Activated CD4-positive, alpha-beta memory T cell treated with anti-CD3 and anti-CD28 coated beads for 36 hours (primary cell): ENCODE data around the gene DBP. TPM values are rescaled to one million over a fixed set of nuclear protein-coding genes. Genes with fewer than 3 reads are reported as not detected.

ENCODE experiments used
- CTCF ChIA-PET: fragments of 350-600 bp; sonication (Branson Sonifier 250); formaldehyde crosslinking; loops from one replicate; lab custom pipeline; 2021; ENCODE audit warnings: antibody characterized with exemption, inconsistent platforms; lab: Charles Lee
- POLR2A ChIA-PET: fragments of 350-600 bp; sonication (Branson Sonifier 250); formaldehyde crosslinking; loops from one replicate; lab custom pipeline; 2021; ENCODE audit warnings: antibody characterized with exemption; lab: Charles Lee
- DNase-seq: peaks from one replicate; pipeline ENCODE4 v3.0.0-alpha.2; 2020
- H3K27ac Mint-ChIP-seq: one replicate; pipeline ENCODE4 v1.8.0; 2021; ENCODE audit warnings: mixed read lengths
- H3K27me3 Mint-ChIP-seq: one replicate; pipeline ENCODE4 v1.8.0; 2021; ENCODE audit warnings: mixed read lengths
- H3K36me3 Mint-ChIP-seq: one replicate; pipeline ENCODE4 v1.8.0; 2021; ENCODE audit warnings: mixed read lengths
- H3K4me1 Mint-ChIP-seq: one replicate; pipeline ENCODE4 v1.8.0; 2021; ENCODE audit warnings: low read depth, mixed read lengths
- H3K4me3 Mint-ChIP-seq: one replicate; pipeline ENCODE4 v1.8.0; 2021; ENCODE audit warnings: mild to moderate bottlenecking, mixed read lengths
- H3K9me3 Mint-ChIP-seq: one replicate; pipeline ENCODE4 v1.8.0; 2021; ENCODE audit warnings: mixed read lengths
- intact Hi-C: fragments of 100-400 bp; cut with micrococcal nuclease; formaldehyde crosslinking; loops from one replicate; pipeline ENCODE4 v1.15.1; 2023
- total RNA-seq, 2 experiments: library from RNA; stranded (reverse); gene quantifications; one replicate each; pipeline ENCODE4 v1.2.3, GENCODE V29; 2021

The DBP gene
- total RNA-seq, 2 experiments from 2014 or later, result 8.3 to 10.4 TPM

DNA sequence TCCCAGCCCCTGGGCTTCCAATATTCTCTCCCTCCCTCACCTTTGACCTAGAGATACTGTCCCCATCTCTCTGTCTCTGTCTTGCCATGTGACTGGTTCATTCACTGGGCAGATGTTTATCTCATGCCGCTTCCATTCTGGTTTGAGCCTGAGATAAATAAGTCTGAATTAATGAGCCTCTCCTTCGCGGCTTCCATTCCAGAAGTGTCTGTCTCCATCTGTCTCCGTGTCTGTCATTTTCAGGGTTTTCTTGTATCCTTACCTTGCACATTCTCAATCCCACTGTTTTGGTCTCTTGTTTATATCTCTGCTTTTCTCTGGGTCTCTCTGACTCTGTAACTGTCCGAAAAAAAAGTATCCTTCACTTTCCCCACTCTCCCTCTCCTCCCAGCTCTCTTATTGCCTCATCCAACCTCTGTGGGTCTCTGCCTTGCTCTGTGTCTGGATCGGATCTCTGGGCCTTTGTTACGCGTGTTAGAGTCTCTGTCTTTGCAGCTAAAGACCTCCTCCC is 13.6 kb downstream of the DBP start:
- no peak for DNase-seq
- Mint-ChIP-seq H3K27ac (peak overlapping the region; percentile 89), H3K4me1 (peaks cover 52% of the 10 kb centered on the region), H3K4me3 (peak overlapping the region; percentile 75), H3K27me3 (no peaks in the 10 kb centered on the region), H3K36me3 (peaks cover 21% of the 10 kb centered on the region), H3K9me3 (no peaks in the 10 kb centered on the region)
- ChIA-PET POLR2A (interaction anchor here (0.6 to 2.0 kb wide), 4 partner anchors 9 to 289 kb away, joined by 4 to 8 read pairs (median 5); partner anchors contain the start of genes CA11 and FAM83E), CTCF (interaction anchor here (1.2 to 1.3 kb wide), 2 partner anchors 13 to 118 kb away, joined by 3 to 4 read pairs; no protein-coding TSS in a partner anchor)
- intact Hi-C loops, result loop anchor here (1.0 kb wide), 2 partner anchors 11 to 368 kb away; partner anchors contain the start of gene CARD8

DNA sequence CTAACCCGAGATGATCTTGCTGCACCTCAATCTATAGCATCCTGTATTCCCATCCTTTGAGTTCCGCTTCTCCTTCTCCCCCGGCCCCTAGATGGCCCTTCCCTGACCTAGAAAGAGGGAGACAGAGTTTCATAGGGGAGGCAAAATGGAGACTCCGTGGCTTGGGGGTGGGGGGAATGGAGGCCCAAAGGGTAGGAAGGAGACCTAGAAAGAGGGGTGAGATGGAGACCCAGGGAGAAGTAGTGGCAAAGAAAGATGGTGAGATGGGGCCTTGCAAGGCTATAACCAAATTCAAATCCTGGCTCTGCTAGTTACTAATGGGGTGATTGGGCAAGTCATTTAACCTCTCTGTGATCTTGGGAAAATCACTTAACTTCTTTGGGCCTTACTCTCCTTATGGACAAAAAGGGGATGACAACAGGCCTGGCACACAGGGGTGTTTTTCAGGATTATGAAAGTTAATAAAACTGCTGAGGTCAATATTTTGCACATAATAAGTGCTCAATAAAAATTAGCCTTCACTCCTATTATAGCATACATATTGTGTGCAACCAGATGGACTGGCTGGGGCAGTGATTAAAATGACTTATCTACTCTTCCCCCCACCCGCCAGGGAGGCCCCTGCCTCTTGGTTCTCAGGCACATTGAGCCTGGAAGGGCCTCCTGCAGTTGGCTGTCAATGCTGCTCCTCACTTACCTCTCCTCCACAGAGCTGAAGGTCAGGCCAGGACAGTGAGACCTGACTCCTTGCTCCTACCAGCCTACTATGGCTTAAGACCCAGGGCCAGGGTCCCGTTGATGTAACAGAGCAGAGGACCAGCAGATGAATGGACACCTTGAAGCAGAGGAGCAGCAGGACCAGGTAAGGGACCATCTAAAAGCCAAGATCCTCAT is 17.2 kb downstream of the DBP start:
- CTCF ChIA-PET, result interaction anchor here (1.0 kb wide), 1 partner anchor 11 kb away, joined by 4 read pairs; no protein-coding TSS in a partner anchor
- peak; percentile 27 for DNase-seq
- Mint-ChIP-seq H3K9me3 (no peaks in the 10 kb centered on the region), H3K4me1 (peaks cover 63% of the 10 kb centered on the region), H3K27me3 (no peaks in the 10 kb centered on the region), H3K4me3 (peak overlapping the region; percentile 96), H3K36me3 (peaks cover 57% of the 10 kb centered on the region), H3K27ac (peak overlapping the region; percentile 97)
- POLR2A ChIA-PET, result interaction anchor here (0.5 to 2.6 kb wide), 11 partner anchors 8 to 1363 kb away, joined by 3 to 15 read pairs (median 5); partner anchors contain the start of genes CA11, CCDC9, SYNGR4 and TMEM143
- intact Hi-C loops, result loop anchor here (1.0 to 5.0 kb wide), 6 partner anchors 14 to 288 kb away; partner anchors contain the start of gene SYNGR4

DNA sequence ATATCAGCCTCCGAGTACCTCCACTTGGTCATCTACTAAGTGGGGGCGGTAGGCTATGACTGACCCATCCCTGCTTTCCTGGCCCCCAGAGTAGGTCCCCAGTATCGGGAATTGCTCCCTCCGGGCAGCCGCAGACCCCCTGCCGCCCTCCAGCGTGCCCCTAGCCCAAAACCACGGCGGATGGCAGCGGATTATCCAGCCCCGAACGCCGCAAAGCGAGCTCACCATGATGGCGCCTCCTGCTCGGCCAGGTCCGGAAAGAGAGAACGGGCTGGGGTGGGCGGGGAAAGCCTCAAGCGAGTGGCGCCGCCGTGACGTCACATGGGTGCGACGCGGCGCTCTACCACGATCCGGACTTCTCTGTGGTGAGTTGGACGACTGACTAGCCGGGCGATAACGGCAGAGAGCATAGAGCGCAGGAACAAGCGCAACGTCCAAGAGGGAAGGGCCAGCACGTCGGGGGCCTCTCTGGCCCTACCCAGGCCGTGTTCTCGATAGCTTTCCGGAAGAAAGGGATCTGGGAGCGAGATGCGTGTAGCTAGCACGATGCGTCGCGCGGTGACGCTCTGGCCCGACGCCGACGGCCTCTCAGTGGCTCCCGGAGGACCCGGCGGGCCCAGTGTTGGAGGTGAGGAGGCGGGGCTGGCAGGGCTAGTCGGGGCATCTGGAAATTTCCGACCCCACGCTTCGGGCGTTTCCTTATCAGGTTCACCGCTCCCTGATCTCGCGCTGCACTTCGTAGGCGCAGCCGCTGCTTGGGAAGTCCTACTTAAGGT is 18.1 kb downstream of the DBP start, which contains the start of the genes RPL18 and SPHK2:
TSS of gene RPL18 (minus strand) at position 263 of the 776 bp plus-strand sequence. CDS start at position 228, 35 bp downstream.
TSS of gene SPHK2 (plus strand) at position 591 of the 776 bp plus-strand sequence. CDS start 1,009 bp downstream, outside the sequence.
- H3K36me3 Mint-ChIP-seq, result peaks cover 57% of the 10 kb centered on the region
- DNase-seq, result peak; percentile 97
- H3K4me3 Mint-ChIP-seq, result peak within 1 kb of the TSS; percentile 96
- peak within 1 kb of the TSS; percentile 97 for H3K27ac Mint-ChIP-seq
- no peaks in the 10 kb centered on the region for H3K27me3 Mint-ChIP-seq
- ChIA-PET POLR2A (interaction anchor here (0.5 to 2.6 kb wide), 14 partner anchors 8 to 1363 kb away, joined by 3 to 15 read pairs (median 4); partner anchors contain the start of genes CA11, CCDC9, SYNGR4 and TMEM143), CTCF (interaction anchor here (0.5 to 1.8 kb wide), 6 partner anchors 10 to 129 kb away, joined by 3 to 4 read pairs (median 4); partner anchors contain the start of gene CA11)
- H3K4me1 Mint-ChIP-seq, result peaks cover 56% of the 10 kb centered on the region
- intact Hi-C loops, result loop anchor here (1.0 to 5.0 kb wide), 6 partner anchors 15 to 287 kb away; partner anchors contain the start of gene SYNGR4
- H3K9me3 Mint-ChIP-seq, result no peaks in the 10 kb centered on the region

DNA sequence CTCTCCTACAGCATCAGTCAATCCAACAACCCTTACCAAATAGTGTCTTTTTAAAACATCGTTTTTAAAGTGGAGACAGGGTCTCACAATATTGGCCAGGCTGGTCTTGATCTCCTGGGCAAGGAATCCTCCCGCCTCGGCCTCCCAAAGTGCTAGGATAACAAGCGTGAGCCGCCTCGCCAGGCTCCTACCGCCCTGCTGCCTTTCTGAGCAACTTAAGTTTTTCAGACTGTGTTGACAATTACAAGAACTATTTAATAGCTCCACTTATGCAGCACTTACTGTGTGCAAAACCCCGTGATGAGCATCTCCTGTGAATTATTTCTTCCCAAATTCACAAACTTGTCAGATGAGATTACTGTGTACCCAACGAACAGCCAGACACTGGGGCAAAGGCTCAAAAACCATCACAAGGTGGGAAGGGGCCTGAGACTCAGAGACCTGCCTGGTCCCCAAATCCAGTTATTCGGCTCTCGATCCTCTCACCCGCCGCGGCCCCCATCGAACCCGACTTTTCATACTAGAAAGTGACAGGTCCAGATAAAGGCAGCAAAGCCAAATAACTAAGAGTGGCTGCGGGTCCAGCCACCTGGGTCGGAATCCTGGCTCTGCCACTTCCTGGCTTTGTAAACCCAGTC is 18.8 kb downstream of the DBP start:
- POLR2A ChIA-PET, result interaction anchor here (0.6 to 2.6 kb wide), 8 partner anchors 9 to 284 kb away, joined by 3 to 15 read pairs (median 5); partner anchors contain the start of gene CA11
- Mint-ChIP-seq H3K36me3 (peaks cover 53% of the 10 kb centered on the region), H3K9me3 (no peaks in the 10 kb centered on the region), H3K4me1 (peaks cover 50% of the 10 kb centered on the region), H3K4me3 (peak overlapping the region; percentile 96), H3K27ac (peak overlapping the region; percentile 97), H3K27me3 (no peaks in the 10 kb centered on the region)
- no peak for DNase-seq
- intact Hi-C loops, result loop anchor here (5.0 kb wide), 1 partner anchor 286 kb away; no protein-coding TSS in a partner anchor
- CTCF ChIA-PET, result interaction anchor here (0.9 to 1.8 kb wide), 3 partner anchors 9 to 30 kb away, joined by 3 to 6 read pairs (median 4); partner anchors contain the start of gene CA11

DNA sequence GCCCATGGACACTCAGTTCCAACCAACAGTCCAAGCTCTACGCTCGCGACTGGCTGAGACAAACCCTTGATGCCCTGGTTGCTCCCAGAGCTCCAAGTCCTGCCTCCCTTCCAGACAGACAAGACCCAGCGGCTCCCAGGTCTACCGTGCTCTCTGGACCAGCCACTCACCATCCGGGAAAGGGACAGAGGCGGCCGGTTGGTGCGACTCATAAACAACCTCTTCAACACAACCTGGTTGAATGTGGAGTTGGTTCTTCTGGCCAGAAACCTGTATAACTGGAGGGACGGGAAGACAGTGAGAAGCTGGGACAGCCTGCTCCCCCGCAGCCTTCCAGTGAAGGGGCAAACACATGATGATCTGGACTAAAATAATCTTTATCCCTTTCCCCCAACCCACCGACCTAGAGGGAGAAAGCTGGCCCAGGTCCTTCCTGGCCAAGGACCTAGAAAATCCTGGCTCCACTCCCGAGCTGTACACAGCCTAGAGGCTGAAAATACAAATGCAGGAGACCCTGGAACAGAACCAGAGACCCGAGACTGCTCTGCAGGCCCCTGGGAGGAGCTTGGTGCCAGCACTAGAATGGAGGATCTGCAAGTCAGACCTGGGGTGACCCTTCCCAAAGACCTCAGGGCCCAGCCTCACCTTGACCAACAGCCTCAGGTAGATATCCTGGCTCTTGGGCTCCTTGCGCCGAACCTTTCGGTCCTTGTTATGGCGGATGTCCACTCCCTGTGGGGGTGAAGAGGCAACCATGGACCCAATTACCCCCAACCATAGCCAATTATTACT is 19.8 kb downstream of the DBP start:
- Mint-ChIP-seq H3K27ac (peak overlapping the region; percentile 97), H3K4me3 (peak overlapping the region; percentile 96), H3K9me3 (no peaks in the 10 kb centered on the region), H3K36me3 (peaks cover 50% of the 10 kb centered on the region), H3K27me3 (no peaks in the 10 kb centered on the region), H3K4me1 (peaks cover 43% of the 10 kb centered on the region)
- CTCF ChIA-PET, result interaction anchor here (0.6 to 1.8 kb wide), 7 partner anchors 8 to 283 kb away, joined by 3 to 6 read pairs (median 4); partner anchors contain the start of genes CA11 and KDELR1
- intact Hi-C loops, result loop anchor here (5.0 kb wide), 1 partner anchor 285 kb away; no protein-coding TSS in a partner anchor
- POLR2A ChIA-PET, result interaction anchor here (1.1 to 2.6 kb wide), 2 partner anchors 8 to 17 kb away, joined by 3 to 15 read pairs; no protein-coding TSS in a partner anchor
- no peak for DNase-seq

DNA sequence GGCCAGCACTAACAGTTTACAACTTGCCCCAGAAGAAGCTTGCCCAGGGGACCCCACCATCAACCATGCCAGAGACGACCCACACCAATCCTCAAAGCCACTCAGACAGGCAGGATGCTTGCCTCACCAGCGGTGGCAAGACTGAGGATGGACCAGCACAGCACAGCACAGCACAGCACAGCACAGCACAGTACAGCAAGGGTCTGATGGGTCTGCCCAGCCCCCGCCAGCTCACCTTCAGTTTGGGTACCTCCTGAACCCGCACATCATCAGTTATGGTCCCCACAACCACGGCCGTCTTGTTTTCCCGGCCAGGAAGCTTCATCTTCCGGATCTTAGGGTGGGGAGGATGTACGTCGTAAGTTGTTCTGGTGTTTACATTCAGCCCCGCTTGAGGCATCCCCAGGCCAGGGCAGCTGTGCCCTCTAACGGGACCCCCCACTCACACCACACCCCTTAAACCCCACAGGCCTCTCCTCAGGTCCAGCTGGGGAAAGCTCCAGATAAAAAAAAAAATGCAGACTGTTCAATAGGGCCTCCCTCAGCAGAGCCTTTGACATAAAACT is 20.6 kb downstream of the DBP start:
- Mint-ChIP-seq H3K27ac (peak overlapping the region; percentile 97), H3K4me1 (peaks cover 39% of the 10 kb centered on the region), H3K36me3 (peaks cover 47% of the 10 kb centered on the region), H3K4me3 (peak overlapping the region; percentile 96), H3K27me3 (no peaks in the 10 kb centered on the region), H3K9me3 (no peaks in the 10 kb centered on the region)
- CTCF ChIA-PET, result interaction anchor here (0.7 to 1.4 kb wide), 5 partner anchors 21 to 226 kb away, joined by 3 to 5 read pairs (median 3); partner anchors contain the start of genes CA11 and KDELR1
- POLR2A ChIA-PET, result interaction anchor here (1.1 kb wide), 1 partner anchor 17 kb away, joined by 3 read pairs; no protein-coding TSS in a partner anchor
- no peak for DNase-seq
- intact Hi-C loops, result loop anchor here (5.0 kb wide), 1 partner anchor 284 kb away; no protein-coding TSS in a partner anchor

DNA sequence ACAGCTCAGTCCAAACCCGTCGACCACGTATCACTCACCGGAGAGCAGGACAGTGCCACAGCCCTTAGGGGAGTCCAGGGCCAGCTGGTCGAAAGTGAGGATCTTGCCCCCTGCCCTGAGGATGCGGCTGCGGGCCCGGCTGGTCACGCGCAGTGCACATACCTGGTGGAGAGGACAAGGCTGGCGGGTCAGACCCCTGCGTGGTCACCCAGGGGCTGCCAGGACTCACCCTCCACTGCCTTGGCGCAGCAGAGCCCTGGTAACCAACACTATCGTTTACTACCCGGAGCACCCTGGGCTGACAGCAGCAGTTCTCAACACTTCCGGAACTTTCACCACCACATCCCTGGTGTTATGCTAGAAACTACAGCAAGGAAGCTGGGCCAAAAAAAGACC is 21.1 kb downstream of the DBP start:
- no peak for DNase-seq
- Mint-ChIP-seq H3K27ac (peak overlapping the region; percentile 55), H3K36me3 (peaks cover 46% of the 10 kb centered on the region), H3K9me3 (no peaks in the 10 kb centered on the region), H3K27me3 (no peaks in the 10 kb centered on the region), H3K4me3 (peak overlapping the region; percentile 96), H3K4me1 (peaks cover 36% of the 10 kb centered on the region)
- CTCF ChIA-PET, result interaction anchor here (0.7 to 1.4 kb wide), 3 partner anchors 21 to 225 kb away, joined by 3 read pairs; partner anchors contain the start of genes CA11 and KDELR1
- intact Hi-C loops, result loop anchor here (5.0 kb wide), 1 partner anchor 284 kb away; no protein-coding TSS in a partner anchor
- POLR2A ChIA-PET, result interaction anchor here (1.1 kb wide), 1 partner anchor 18 kb away, joined by 3 read pairs; no protein-coding TSS in a partner anchor

DNA sequence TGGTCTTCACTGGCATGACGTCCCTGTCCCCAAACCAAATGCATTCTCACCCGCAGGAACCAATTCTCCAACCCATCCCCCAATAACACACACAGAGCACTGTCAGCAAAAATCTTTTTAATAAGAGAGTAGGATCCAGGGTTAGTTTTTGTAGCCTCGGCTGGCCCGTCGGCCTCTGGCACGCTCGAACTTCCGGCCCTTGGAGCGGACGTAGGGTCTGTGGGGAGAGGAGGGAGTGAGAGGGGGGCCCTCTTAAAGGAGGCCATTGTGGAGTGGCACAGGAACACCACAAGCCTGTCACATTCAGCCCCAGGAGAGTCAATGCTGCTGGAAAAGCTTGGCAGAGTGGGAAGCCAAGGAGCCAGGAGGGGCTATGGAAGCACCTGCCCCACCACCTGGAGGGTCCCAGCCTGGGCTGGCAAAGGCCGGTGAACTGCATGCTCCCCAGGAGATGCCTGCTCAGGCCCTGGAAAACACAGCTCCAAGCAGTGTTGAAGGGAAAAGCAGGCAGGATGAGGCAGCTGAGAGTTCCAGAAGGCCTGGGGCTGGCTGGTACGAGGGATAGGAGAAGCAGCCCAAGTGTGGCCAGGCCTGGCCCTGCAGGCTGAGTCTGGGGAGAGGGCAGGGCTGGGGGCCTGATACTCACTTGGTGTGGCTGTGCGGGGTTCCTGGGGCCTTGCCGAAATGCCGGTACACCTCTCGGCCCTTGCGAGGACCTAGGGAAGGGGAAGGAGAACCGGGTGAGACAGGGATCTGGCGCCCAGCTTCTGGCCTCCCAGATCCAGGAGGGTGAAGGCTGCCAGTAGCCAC is 21.7 kb downstream of the DBP start:
- peak overlapping the region; percentile 17 for H3K4me3 Mint-ChIP-seq
- POLR2A ChIA-PET, result interaction anchor here (1.1 kb wide), 1 partner anchor 9 kb away, joined by 4 read pairs; no protein-coding TSS in a partner anchor
- H3K9me3 Mint-ChIP-seq, result no peaks in the 10 kb centered on the region
- H3K27ac Mint-ChIP-seq, result no peak overlapping the region
- intact Hi-C loops, result loop anchor here (5.0 kb wide), 1 partner anchor 283 kb away; no protein-coding TSS in a partner anchor
- no peaks in the 10 kb centered on the region for H3K27me3 Mint-ChIP-seq
- CTCF ChIA-PET, result no interaction called here
- H3K36me3 Mint-ChIP-seq, result peaks cover 46% of the 10 kb centered on the region
- peaks cover 36% of the 10 kb centered on the region for H3K4me1 Mint-ChIP-seq
- no peak for DNase-seq
